Large intestine (tissue), 3 donors: Measurements from ENCODE around the gene PDGFC. TPM values are rescaled to one million over a fixed set of nuclear protein-coding genes. Genes with fewer than 3 reads are reported as not detected.

Source experiments
- DNase-seq, 2 donors: peaks; one replicate each; pipeline versions ENCODE4 v3.0.0 to v3.0.0-alpha.2; 2013
- H3K27ac ChIP-seq: one replicate; pipeline ENCODE4 v1.5.1; 2013; ENCODE audit warnings: low read length
- H3K27me3 ChIP-seq: 2 replicates; pipeline ENCODE4 v1.6.1; 2013; ENCODE audit warnings: low read length; ENCODE audit not compliant: control insufficient read depth, insufficient read depth
- H3K36me3 ChIP-seq: 2 replicates; pipeline ENCODE4 v1.6.1; 2013; ENCODE audit warnings: low read length; ENCODE audit not compliant: control insufficient read depth, insufficient read depth
- H3K4me1 ChIP-seq: one replicate; pipeline ENCODE4 v1.6.1; 2013; ENCODE audit warnings: low read length; ENCODE audit not compliant: control insufficient read depth, insufficient read depth
- H3K4me3 ChIP-seq: one replicate; pipeline ENCODE4 v1.5.1; 2013; ENCODE audit warnings: low read length
- H3K9me3 ChIP-seq: one replicate; pipeline ENCODE4 v1.6.1; 2013; ENCODE audit warnings: mild to moderate bottlenecking, low read depth, low read length, moderate library complexity; ENCODE audit not compliant: control insufficient read depth
- WGBS: methylation state at CpG from one replicate; pipeline ENCODE4 v1.1.5; 2013; ENCODE audit warnings: low lambda C conversion rate; ENCODE audit not compliant: insufficient coverage; 5-methylcytosine and 5-hydroxymethylcytosine counted together
- polyA plus RNA-seq: library from polyadenylated mRNA; unstranded; fragments of 120-200 nt; gene quantifications from one replicate; pipeline ENCODE4 v1.2.1, GENCODE V29; 2013

Gene PDGFC
- polyA plus RNA-seq, 1 donor = 23.5 TPM

GRCh38 chr4:157005831-157006230 is 34.2 kb upstream of the PDGFC start:
- Histone ChIP-seq H3K4me1 (no peaks in the 10 kb centered on the region), H3K36me3 (no peaks in the 10 kb centered on the region), H3K4me3 (no peak overlapping the region), H3K27ac (no peak overlapping the region), H3K27me3 (no peaks in the 10 kb centered on the region), H3K9me3 (no peaks in the 10 kb centered on the region)
- WGBS = 100% methylated on average over 1 of the region's 3 CpGs
- DNase-seq = no peak

- no peaks in the 10 kb centered on the region for H3K9me3 ChIP-seq
- no peak for DNase-seq
- H3K27me3 ChIP-seq = no peaks in the 10 kb centered on the region
- no peaks in the 10 kb centered on the region for H3K36me3 ChIP-seq
- no peaks in the 10 kb centered on the region for H3K4me1 ChIP-seq
- H3K4me3 ChIP-seq = no peak overlapping the region
- 52% methylated on average over 2 of the region's 2 CpGs for WGBS
- H3K27ac ChIP-seq = no peak overlapping the region
Observed at GRCh38 chr4:157005193-157005592, 33.6 kb upstream of the PDGFC start.

DNA sequence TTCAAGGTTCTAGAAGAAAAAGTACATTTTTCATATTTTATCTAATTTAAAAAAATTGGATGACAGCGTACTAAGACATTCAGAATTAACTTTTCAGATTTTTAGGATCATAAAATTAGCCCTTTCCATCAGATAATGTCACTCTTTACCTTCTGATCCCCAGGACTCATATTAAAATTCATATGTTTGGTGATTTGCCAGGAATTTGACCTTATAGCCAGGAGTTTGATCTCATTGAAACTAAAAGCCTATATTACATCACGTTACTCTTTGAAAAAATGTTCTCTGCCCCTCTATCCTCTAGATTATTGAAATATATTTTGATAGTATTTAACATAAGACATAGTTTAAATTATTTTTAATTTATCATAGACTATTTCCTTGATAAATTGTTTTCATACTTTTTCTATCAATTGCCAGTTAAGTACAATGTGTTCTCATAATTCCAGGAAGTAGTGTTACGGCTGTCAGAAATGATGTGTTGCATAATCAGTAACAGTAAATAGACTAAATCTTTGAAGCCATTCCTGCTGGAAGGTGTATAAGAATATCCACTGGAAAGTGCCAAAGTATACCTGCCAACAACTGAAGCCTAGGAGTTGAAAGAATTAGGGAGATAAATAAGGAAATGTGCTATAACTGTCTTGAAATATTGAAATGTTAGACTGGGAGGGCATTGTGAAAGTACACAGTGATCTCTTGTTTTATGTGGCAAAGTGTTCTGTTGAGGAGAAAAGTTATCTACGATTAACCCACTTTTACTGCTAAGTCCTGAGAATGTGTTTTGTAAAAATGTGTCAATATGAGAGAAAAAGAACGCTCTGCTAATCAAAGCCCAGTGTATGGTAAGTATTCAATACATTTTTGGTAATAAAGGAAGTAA is 32.9 kb upstream of the PDGFC start:
- H3K27me3 ChIP-seq = no peaks in the 10 kb centered on the region
- H3K36me3 ChIP-seq = no peaks in the 10 kb centered on the region
- no peaks in the 10 kb centered on the region for H3K4me1 ChIP-seq
- H3K27ac ChIP-seq = no peak overlapping the region
- DNase-seq = no peak
- WGBS = 76% methylated on average over 4 of the region's 5 CpGs
- no peak overlapping the region for H3K4me3 ChIP-seq
- no peaks in the 10 kb centered on the region for H3K9me3 ChIP-seq

DNA sequence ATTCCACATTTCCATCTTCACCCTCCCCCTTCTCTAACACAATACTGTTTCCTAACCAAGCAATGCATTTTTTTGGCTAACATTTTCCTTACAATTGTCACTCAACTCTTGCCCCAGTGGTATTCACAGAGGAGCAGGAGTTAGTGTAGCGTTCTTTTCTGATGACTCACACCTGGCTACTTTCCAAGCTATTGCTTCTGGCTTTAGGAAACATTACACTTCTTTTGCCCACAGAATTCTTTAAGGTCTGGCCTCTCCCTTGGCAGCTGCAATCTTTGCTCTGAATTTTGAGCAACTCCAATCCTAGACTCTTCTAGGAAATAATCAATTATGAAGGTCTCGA is 27.5 kb upstream of the PDGFC start:
- no peaks in the 10 kb centered on the region for H3K27me3 ChIP-seq
- H3K4me3 ChIP-seq = no peak overlapping the region
- H3K27ac ChIP-seq = no peak overlapping the region
- H3K9me3 ChIP-seq = peaks cover 8% of the 10 kb centered on the region
- no peaks in the 10 kb centered on the region for H3K36me3 ChIP-seq
- no peaks in the 10 kb centered on the region for H3K4me1 ChIP-seq
- DNase-seq = peak; percentile 49 to 67
- WGBS = 47% methylated on average over 2 of the region's 2 CpGs

DNA sequence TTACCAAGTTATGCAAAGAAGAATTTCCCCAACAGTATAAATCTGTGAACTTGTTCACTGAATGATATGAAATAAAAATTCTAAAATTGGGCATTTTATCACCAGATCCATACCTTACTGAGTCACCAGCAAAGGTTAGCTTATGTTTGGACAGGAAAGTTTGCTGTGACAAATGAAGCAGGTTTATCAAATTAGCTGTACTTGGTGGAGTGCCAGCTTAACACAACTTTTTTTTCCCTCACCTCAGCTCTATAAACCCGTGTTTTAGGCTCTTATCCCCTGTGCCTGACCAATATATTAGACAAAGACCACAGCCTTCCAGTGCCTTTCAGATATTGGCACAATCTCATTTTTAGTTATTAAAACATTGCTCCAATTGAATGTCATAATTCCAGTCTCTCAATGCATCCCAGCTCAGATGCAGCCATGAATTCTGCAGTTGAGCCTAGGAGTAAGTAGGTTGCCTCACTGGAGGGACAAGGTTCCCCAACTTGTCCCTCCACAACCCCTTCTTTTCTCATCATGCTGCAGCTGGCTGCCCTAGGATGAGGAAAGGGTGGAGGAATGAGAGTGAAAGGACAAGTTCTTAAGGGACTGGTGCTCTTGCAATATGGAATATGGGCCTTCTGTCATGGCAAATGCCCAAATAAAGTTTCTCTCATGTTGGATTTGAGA is 27.0 kb upstream of the PDGFC start:
- no peak overlapping the region for H3K4me3 ChIP-seq
- H3K27ac ChIP-seq = no peak overlapping the region
- no CpG with 5 or more reads among the region's 1 CpG for WGBS
- H3K27me3 ChIP-seq = no peaks in the 10 kb centered on the region
- H3K36me3 ChIP-seq = no peaks in the 10 kb centered on the region
- no peaks in the 10 kb centered on the region for H3K4me1 ChIP-seq
- peak in 1 of 2 donors; percentile 4 for DNase-seq
- H3K9me3 ChIP-seq = peaks cover 8% of the 10 kb centered on the region

DNA sequence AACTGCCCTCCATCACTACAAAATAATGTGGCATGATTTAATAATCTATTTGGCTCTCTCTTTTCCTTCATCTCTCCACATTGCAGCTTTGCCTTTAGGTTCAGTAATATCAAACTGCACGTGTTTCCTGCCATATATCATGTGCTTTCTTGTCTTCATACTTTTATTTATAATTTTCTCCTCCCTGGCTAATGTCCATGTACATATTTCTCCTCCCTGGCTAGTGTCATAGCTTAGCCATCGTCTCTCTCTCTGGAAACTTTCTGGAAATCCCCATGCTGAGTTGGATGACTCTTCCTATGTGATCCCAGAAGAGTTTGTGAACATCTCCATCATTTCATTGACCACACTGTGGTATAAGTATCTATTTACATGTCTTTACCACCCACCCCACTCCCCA is 21.3 kb upstream of the PDGFC start:
- Histone ChIP-seq H3K9me3 (peaks cover 8% of the 10 kb centered on the region), H3K27ac (no peak overlapping the region), H3K4me1 (no peaks in the 10 kb centered on the region), H3K27me3 (no peaks in the 10 kb centered on the region), H3K36me3 (no peaks in the 10 kb centered on the region), H3K4me3 (no peak overlapping the region)
- DNase-seq = no peak
- WGBS = 64% methylated on average over 1 of the region's 2 CpGs

DNA sequence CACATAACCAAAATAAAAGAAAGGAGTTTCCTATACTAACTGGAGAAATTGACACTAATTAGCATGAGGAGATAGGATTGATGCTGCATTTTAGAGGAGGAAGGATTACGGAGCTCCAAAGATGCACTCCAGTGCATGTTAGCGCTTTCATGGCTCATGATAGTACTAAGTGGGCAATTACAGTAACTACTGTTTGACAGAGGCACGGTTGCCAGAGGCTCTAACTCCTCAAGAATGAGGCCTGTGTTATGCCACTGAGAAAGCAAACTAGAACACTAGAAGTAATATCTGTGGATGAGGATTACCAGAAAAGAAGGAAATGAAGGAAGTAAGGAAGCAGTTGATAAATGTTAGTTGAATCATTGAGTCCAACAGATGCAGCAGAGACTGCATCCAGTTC is 19.6 kb upstream of the PDGFC start:
- no peak overlapping the region for H3K27ac ChIP-seq
- no peaks in the 10 kb centered on the region for H3K9me3 ChIP-seq
- no peaks in the 10 kb centered on the region for H3K4me1 ChIP-seq
- no CpG with 5 or more reads among the region's 3 CpGs for WGBS
- DNase-seq = no peak
- H3K36me3 ChIP-seq = no peaks in the 10 kb centered on the region
- no peak overlapping the region for H3K4me3 ChIP-seq
- no peaks in the 10 kb centered on the region for H3K27me3 ChIP-seq

DNA sequence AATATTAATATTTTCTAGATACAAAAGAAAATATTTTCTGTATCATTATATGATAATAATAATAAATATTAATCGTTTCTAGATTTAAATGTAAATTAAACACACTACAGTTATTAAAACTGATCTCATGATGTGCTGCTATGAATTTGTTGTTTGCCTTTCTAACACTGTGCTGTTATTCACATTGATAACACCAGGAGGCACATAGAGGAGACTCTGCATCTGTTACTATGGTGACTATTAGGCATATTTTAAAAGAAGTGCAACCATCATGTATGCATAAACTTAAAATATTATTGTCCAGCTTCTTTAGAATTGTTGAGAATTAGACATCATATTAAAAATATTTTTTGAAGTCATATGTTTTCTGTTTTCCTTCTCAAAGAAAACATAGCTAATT is 11.8 kb upstream of the PDGFC start:
- no peak for DNase-seq
- Histone ChIP-seq H3K4me3 (no peak overlapping the region), H3K4me1 (no peaks in the 10 kb centered on the region), H3K27me3 (no peaks in the 10 kb centered on the region), H3K9me3 (no peaks in the 10 kb centered on the region), H3K36me3 (no peaks in the 10 kb centered on the region), H3K27ac (no peak overlapping the region)
- WGBS = 100% methylated on average over 1 of the region's 1 CpG

- no peaks in the 10 kb centered on the region for H3K36me3 ChIP-seq
- H3K9me3 ChIP-seq = no peaks in the 10 kb centered on the region
- no peak overlapping the region for H3K27ac ChIP-seq
- no peak overlapping the region for H3K4me3 ChIP-seq
- 92% methylated on average over 2 of the region's 3 CpGs for WGBS
- no peaks in the 10 kb centered on the region for H3K27me3 ChIP-seq
- DNase-seq = no peak
- H3K4me1 ChIP-seq = peaks cover 4% of the 10 kb centered on the region
Observed at GRCh38 chr4:156981262-156981769, 9.7 kb upstream of the PDGFC start.

- no peak for DNase-seq
- Histone ChIP-seq H3K27ac (peak overlapping the region; percentile 61), H3K27me3 (no peaks in the 10 kb centered on the region), H3K4me1 (peaks cover 16% of the 10 kb centered on the region), H3K4me3 (no peak overlapping the region), H3K36me3 (no peaks in the 10 kb centered on the region), H3K9me3 (no peaks in the 10 kb centered on the region)
- whole genome bisulfite sequencing = no CpG with 5 or more reads among the region's 6 CpGs
Observed at GRCh38 chr4:156977435-156978160, 6.0 kb upstream of the PDGFC start.
